Measurements from ENCODE around the gene TMC4.
"Not testable (repeated sequence)": the region's sequence is repeated elsewhere in the genome, so short reads cannot be mapped to it uniquely, and the experiment has no call there.

Gene TMC4, protein sequence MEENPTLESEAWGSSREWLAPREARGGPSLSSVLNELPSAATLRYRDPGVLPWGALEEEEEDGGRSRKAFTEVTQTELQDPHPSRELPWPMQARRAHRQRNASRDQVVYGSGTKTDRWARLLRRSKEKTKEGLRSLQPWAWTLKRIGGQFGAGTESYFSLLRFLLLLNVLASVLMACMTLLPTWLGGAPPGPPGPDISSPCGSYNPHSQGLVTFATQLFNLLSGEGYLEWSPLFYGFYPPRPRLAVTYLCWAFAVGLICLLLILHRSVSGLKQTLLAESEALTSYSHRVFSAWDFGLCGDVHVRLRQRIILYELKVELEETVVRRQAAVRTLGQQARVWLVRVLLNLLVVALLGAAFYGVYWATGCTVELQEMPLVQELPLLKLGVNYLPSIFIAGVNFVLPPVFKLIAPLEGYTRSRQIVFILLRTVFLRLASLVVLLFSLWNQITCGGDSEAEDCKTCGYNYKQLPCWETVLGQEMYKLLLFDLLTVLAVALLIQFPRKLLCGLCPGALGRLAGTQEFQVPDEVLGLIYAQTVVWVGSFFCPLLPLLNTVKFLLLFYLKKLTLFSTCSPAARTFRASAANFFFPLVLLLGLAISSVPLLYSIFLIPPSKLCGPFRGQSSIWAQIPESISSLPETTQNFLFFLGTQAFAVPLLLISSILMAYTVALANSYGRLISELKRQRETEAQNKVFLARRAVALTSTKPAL

DNA sequence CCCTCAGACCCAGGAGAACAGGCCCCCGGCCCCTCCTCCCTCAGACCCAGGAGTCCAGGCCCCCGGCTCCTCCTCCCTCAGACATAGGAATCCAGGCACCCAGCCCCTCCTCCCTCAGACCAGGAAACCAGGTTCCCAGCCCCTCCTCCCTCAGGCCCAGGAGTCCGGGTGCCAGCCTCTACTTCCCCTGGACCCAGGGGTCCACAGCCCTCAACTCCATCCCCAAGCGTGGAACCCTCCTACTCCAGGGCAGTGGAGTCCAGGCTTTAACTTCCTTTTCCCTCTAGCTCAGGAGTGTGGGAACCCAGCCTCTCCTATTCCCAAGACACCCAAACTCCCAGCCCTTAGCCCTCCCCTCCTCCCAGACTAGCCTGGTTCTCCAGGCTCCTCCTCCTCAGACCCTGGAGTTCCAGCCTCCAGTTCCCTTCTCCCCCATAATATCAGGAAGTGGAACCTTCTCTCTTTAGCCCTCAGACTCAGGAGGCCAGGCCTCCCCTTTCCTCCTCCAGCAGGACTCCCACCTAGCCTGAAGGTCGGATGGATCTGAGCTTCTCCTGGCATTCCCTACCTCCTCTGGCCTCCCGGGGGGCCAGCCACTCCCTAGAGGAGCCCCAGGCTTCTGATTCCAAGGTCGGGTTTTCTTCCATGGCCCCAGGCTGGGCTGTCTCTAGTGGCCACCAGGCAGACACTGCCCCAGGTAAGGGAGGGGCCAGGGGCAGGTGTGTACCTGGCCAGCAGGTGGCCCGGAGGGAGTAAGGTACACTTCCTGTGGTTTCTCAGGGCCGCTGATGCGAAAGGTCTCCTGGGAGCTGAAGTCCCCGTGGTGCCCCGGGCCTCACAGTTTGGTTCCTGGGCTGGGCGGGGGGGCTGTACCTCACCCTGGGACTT, at the start of gene TMC4:
TSS of gene TMC4 (minus strand) at position 690 of the 888 bp plus-strand sequence. CDS start at position 647, 43 bp downstream.
- no peak for DNase-seq

DNA sequence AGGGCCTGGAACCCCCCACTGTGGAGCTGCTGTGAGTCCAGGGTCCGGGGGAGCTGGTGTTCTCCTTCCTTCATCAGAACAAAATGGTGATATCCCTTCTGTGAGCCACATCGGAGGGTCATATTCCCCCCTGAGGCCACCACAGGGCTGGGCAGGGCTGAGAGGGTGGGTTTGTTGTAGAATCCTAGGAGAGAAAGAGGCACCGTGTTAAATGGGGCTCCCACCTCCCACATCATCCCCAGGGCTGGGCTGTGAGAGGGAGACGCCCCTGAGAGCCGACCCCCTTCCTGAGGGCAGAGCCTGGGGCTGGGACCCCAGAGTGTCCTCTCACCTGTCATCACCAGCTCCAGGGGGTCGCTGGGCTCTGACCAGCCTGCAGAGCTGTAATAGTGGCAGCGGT, 49.0 kb upstream of the TMC4 start:
- DNase-seq, result not testable (repeated sequence)

DNA sequence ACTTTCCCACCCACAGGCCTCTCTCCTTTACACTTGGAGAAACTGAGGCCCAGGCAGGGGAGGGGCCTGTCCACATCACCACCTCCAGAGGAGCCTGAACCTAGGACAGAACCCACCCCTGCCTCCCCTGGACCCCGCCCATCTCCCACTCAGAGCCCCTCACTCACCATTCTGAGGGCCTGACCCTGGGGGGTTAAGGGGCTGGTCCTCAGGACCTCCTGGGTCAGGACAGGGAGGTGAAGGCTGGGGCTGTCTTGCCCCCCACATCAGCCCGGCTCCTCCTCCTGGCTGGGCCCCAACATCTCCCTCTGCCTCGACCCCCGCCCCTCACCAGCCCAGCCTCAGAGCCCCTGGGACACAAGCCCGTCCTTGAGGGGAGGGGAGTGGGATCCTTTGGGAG, 46.7 kb upstream of the TMC4 start:
- not testable (repeated sequence) for DNase-seq

DNA sequence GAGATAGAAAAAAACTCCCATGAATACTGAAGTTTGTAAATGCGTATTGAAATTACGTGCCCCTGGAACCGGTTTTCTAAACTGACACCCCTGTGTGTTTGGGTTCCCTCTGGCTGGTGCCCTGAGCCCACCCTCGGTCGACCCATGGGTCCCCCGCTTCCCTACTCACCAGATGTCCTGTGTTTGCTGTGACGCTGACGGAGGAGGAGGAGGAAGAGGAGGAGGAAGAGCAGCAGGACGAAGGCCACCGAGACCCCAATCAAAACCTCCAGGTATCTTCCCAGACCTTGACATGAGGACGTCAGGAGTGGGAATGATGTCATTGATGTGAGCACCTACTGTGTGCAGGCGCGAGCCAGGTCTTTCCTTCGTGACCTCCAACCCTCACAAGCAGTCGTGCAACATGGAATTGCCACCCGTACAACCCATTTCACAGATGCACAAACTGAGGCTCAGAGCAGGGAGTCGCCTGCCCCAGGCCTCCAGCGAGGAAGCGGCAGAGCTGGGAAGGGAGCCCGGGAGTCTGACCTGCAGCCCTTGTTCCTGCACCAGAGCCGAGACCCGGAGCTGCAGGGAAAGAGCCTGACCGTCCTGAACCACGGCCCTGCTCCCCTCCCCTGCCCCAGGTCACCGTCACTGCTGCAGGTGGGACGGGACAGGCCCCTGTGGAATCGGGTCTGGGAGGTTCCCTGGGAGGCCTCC, 46.2 kb upstream of the TMC4 start:
- no peak for DNase-seq

DNA sequence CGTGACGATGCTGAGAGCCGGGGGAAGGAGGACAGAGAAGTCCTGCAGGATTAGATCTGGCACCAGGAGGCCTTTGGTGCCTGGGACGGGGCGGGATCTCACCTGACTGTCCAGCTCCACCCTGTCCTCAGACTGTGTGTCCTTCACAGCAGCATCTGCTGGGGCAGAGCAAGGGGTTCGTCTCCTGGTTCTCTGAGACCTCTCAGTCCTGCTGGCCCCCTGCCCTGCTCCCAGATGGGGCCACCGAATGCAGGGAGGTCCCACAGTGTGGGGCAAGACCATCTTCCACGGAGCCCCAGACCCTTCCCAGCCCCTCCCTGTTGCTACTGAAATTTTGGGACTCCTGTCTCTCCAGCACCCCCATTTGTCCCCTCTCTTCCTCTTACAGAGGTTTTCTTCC, 45.3 kb upstream of the TMC4 start:
- DNase-seq, result no peak

DNA sequence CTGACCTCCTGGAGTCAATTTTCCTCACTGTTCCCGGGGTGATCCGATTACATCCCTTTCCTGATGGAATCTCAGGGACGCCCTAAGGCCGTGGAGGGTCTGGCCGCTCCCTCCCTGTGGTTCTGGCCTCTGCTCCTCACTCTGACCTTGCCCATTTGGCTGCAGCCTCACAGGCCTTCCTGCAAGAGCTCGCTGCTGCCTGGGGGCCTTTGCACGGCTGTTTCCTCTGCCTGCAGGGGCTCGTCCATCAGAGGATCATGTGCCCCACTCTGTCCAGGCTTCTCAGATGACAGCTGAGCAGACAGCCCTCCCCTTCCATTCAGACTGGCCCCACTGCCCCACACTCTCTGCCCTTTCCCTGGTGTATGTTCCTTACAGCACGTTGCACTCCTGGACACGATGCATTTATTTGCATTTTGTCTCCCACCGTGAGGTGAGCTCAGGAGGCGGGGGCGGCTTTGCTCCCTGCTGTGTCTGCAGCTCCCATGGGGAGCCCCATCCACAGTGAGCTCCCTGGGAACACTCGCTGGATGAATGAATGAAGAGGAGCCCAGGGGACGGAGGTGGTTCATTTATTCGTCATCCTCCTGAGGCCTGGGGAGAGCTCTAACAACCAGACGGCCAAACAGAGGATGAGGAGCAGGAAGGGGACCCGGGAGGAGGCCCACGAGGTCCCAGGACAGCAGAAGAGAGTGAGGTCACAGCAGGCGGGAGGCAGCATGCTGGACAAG, 44.7 kb upstream of the TMC4 start:
- not testable (repeated sequence) for DNase-seq

DNA sequence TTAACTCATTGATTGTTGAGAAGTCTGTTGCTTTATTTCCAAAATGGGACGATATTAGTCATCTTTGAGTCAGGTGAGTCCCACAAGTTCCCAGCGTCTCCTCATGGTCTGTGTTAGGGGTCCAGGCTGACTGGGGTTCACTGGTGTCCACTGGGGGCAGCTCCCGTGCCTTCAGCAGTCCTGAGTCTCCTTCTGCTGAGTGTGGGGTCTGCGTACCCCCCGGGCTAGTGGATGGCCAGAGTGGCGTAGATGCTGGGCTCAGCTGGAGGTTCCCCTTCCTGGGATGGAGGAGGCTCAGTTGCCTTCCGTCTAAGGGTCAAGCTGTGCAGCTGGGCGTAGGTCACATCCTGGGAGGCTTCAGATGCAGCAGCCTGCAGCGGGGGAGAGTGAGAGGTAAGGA, 43.9 kb upstream of the TMC4 start:
- no peak for DNase-seq

DNA sequence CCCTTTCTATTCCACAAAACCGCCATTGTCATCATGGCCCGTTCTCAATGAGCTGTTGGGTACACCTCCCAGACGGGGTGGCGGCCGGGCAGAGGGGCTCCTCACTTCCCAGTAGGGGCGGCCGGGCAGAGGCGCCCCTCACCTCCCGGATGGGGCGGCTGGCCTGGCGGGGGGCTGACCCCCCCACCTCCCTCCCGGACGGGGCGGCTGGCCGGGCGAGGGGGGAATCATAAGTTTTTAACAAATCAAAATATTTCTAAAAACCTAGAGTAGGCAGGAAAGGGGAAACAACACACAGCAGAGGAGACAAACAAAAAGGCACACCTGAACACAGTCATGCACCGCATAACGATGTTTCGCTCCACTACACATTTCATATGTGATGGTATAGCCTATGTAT, 41.8 kb upstream of the TMC4 start:
- not testable (repeated sequence) for DNase-seq

DNA sequence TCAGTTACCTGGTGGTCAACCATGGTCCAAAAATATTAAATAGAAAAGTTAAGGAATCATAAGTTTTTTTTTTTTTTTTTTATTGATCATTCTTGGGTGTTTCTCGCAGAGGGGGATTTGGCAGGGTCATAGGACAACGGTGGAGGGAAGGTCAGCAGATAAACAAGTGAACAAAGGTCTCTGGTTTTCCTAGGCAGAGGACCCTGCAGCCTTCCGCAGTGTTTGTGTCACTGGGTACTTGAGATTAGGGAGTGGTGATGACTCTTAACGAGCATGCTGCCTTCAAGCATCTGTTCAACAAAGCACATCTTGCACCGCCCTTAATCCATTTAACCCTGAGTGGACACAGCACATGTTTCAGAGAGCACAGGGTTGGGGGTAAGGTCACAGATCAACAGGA, 41.3 kb upstream of the TMC4 start:
- DNase-seq, result not testable (repeated sequence)

DNA sequence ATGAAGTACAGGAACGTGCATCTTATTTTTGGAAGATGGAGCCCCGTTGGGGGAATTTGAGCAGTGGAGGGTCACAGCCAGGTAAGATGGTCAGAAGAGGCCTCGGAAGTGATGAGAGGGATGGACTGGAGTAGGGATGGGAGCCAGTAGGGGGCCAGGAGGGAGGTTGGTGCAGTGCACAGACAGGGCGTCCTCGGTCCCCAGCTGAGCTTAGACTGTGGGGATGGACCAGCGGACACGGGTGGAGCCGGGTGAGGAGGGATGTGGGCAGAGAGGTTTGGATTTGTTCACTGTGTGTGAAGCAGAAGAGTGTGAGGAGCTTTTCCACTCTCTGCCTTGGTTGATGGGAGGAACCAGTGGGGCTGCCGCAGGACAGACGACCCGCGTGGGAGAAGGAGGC, 38.3 kb upstream of the TMC4 start:
- DNase-seq, result no peak

DNA sequence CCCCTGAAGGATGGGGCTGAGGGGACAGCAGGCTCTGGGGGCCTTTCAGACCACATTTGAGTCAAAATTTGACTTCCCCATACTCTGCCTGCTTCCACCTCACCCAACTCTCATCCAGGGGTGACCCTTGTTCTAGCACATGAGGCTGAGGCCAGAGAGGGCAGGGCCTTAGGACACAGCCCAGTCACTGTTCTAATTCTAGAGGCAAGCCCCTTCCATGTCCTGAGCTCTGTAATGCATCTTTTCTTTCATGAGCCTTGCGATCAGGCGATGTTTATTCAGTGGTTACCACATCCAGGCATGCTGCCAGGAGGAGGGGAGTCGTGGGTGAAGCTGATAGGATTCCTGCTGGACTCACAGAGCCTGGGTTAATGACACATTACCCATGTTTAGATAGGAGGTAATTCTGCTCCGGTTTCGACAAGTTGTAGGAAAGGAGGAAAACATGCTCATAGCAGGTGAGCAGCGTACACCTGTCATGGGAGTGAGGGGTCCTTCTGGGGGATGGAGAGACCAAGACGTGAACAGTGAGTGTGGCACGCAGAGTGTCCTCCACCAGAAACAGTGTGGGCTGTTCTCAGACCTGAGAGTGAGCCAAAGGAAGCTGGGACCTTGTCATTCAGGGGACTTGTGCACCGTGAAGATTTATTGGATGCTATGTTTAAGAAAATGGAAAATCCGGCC, 37.0 kb upstream of the TMC4 start:
- peak; percentile 68 for DNase-seq

DNA sequence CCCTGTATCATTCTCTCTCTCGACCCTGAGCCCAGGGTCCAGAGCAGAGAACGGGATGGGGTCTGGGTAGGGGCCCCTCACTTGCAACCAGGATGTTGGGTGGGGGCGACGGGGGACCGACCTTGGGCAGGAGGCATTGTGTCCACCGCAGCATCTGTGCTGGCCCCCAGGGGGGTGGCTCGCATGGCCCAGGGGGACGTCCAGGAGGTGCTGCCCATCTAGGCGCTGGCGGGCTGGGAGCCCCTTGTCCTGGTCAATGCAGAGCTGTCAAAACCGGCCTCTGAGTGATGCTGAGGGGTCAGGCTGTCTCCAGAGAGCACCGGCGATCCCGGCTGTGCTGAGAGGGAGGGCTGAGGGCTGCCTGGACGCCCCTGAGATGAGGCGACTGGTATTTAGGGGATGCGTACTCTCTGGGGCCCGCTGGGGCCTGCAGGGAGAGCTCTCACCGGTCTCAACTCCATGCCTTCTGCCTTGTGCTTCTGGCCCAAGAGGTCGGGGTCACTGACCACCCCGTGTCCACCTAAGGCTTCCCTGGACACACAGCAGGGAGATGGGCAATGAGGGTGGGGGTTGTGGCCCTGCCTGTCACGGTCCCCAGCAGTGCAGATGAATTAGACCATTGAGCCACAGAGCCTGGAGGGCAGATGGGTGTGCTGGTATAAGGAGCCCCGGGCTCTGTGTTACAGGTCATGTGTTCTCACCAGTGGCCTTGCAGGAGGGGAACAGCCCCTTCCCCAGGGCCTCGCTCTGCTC, 36.3 kb upstream of the TMC4 start:
- DNase-seq, result no peak

DNA sequence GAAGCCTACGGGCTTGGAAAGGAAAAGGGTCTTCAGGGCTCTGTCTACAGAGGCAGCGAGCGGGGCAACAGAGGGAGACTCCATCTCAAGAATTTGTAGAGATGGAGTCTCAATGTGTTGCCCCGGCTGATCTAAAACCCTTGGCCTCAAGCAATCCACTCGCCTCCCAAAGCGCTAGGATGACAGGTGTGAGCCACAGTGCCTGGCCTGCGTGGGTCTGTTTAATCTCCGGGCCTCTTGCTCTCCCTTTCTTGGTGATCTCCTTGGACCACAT, 35.8 kb upstream of the TMC4 start:
- peak; percentile 28 for DNase-seq

DNA sequence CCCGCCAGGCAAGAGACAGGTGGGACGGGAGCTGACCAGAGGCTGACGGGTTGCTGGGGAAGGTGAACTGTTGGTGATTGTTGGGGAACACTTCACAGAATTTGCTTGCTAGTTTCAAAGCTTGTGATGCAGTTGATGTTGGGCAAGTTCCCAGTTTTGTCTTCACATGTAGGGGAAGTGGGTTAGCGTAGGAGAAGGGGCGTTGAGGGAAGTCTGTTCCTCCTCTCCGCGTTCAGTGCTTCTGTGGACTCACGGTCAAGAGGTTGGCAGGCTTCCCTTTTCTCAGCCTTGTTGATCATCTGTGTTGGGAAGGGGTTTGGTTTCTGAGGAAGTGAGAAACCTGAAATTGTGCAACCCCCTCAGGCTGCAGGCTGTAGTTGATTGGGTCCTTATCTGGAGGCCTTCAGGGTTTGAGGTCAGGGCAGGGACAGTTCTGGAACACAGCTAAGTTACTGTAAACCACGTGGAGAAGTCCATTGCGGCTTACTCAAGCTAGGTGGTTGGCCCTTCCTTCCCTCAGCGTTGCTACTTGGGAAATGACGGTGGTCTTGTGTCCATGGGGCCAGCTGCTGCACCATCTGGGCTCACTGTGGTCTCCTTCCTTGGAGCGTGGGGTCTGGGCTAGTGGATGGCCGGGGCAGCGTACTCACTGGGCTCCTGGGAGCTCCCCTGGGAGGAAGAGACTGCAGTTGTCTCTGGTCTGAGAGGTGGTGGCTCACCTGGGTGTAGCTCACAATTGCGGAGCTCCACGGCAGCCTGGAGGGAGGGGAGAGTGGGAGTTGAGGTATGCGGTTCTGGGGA, 35.2 kb upstream of the TMC4 start:
- peak; percentile 43 for DNase-seq

DNA sequence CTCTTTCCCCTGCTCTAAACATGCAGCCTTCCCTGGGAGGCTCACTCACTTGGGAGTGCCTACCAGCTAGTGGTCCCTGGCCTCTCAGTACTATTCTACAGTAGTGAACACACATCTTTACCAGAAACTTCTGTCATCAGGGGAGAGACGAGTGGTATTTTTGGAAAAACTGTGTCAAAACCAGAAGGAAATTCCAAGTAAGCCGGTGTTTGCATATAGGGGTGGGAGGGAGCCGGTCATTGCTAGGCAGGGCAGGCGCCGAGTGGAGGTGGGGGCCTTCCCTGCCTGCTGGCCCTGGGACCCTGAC, 34.7 kb upstream of the TMC4 start:
- no peak for DNase-seq

DNA sequence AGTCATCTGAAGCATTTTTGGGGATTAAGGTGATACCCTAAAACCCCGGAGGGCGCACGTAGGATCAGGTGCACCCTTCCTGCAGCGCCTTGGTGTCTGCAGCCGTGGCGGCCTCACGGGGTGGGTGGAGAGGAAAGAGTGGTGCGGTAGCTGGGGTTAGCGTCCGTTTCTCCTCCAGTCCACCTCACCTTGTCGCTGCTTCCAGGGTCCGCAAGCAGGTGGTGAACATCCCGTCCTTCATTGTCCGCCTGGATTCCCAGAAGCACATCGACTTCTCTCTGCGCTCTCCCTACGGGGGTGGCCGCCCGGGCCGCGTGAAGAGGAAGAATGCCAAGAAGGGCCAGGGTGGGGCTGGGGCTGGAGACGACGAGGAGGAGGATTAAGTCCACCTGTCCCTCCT, 34.2 kb upstream of the TMC4 start:
- DNase-seq, result not testable (repeated sequence)

DNA sequence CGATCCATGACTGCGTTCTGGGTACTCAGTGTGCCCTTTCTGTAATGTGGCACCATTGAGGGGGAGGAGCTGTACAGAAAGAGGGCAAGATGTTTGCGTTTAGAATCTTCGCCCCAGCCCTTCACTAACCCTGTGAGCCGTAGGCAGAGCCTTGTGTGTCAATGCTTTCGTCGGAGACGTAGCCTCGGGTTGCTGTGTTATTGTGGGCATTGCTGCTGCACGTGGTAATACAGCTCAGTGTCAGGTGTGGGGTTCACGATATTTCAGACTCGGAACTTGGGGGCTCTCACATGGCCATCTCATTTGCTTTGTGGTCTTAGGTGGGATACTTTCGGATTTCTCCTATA, 33.8 kb upstream of the TMC4 start:
- DNase-seq, result no peak

DNA sequence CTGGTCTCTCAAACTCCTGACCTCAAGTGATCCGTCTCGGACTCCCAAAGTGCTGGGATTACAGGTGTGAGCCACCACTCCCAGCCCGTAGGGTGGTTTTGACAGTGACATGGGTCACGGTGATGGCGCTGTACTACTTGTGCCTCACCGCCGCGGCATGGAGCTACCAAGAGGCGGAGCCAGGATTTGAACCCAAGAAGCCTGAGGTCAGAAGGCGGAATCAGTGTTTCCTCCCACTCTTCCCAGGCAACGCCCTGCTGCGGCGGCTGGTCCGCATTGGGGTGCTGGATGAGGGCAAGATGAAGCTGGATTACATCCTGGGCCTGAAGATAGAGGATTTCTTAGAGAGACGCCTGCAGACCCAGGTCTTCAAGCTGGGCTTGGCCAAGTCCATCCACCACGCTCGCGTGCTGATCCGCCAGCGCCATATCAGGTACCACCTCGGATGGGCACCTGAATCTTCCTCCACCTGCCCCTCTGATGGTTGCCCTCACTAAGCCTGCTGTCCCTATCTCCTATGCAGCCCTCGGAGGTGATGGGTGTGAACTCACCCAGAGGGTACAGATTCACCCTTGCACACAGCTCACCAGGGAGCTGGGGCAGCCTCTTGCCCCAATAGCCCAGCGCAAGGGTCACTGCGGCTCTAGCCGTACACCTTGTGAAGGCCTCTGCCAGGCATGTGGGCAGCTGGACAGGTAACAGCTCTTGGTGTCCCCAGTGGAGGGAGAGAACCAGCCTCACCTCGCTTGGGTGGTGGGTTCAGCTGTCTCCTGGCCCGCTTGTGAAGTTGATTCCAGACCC, 33.3 kb upstream of the TMC4 start:
- no peak for DNase-seq

DNA sequence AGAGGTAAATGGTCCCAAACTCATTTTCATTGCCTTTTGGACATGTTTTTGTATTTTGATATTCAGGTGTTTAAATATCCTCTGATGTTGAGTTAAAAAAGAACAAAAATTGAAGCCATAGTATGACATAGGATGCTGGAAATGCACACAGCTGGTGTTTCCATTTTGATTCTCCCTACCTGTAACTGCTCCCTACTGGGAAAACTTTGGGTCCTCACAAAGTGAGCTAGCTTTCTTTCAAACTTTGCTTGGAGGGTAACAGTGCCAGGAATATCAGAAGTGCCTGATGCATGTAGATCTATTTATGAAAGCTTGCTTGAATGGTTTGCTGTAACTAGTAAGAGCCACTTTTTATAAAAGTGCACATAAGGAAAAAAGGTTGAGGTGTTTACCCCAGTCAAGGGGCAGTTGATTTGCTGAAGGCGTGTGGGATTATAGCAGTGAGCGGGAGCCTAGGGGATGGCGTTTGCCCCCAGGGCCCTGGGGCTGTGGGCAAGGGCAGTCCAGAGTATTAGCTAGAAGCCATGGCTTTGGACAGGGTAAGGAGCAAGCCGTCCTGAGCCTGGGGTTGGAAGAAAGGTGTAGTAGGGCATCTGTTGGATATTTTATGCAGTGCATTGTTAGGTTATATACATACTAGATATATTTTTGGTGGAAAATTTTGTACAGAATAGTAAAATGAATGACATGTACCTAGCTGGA, 32.0 kb upstream of the TMC4 start:
- DNase-seq, result no peak

Measured in DMS 273 treated with DMSO at 0.1 percent for 48 hours (cell line).